ENCODE data around the gene FAM204A.

FAM204A gene

GRCh38 chr10:118330295-118331076, 11.6 kb downstream of the FAM204A start:
- no peak for DNase-seq

GRCh38 chr10:118324140-118324539, 18.0 kb downstream of the FAM204A start:
- no peak for DNase-seq

GRCh38 chr10:118321724-118322575, 20.2 kb downstream of the FAM204A start:
- DNase-seq, result no peak

- DNase-seq, result no peak
Observed at GRCh38 chr10:118315629-118316028, 26.5 kb downstream of the FAM204A start.

GRCh38 chr10:118314882-118315281, 27.2 kb downstream of the FAM204A start:
- no peak for DNase-seq

GRCh38 chr10:118311505-118311904, 30.6 kb downstream of the FAM204A start:
- no peak for DNase-seq

- no peak for DNase-seq
Observed at GRCh38 chr10:118310822-118311221, 31.3 kb downstream of the FAM204A start.

GRCh38 chr10:118309911-118310310, 32.2 kb downstream of the FAM204A start:
- no peak for DNase-seq

- no peak for DNase-seq
Observed at GRCh38 chr10:118308664-118309063, 33.5 kb downstream of the FAM204A start.

GRCh38 chr10:118307859-118308258, 34.3 kb downstream of the FAM204A start:
- no peak for DNase-seq

- no peak for DNase-seq
Observed at GRCh38 chr10:118307220-118307619, 34.9 kb downstream of the FAM204A start.

GRCh38 chr10:118305730-118306129, 36.4 kb downstream of the FAM204A start:
- no peak for DNase-seq

- DNase-seq, result no peak
Observed at GRCh38 chr10:118304521-118304920, 37.6 kb downstream of the FAM204A start.

GRCh38 chr10:118301211-118301610, 40.9 kb downstream of the FAM204A start:
- DNase-seq, result no peak

GRCh38 chr10:118300320-118300719, 41.8 kb downstream of the FAM204A start:
- no peak for DNase-seq

GRCh38 chr10:118298787-118299186, 43.3 kb downstream of the FAM204A start:
- DNase-seq, result no peak

GRCh38 chr10:118291122-118291521, 51.0 kb downstream of the FAM204A start:
- DNase-seq, result no peak

GRCh38 chr10:118290471-118290995, 51.6 kb downstream of the FAM204A start:
- no peak for DNase-seq

- no peak for DNase-seq
Observed at GRCh38 chr10:118287076-118287806, 54.9 kb downstream of the FAM204A start.

- no peak for DNase-seq
Observed at GRCh38 chr10:118286051-118286838, 55.9 kb downstream of the FAM204A start.

GRCh38 chr10:118282670-118283069, 59.5 kb downstream of the FAM204A start:
- DNase-seq, result no peak

GRCh38 chr10:118278649-118279048, 63.5 kb downstream of the FAM204A start:
- DNase-seq, result no peak
